BE2C (cell line): ENCODE data around the gene NT5E.

Experiments used
- DNase-seq: peaks from one replicate; pipeline ENCODE4 v3.0.0-alpha.2; 2020
- H3K27me3 ChIP-seq: fragments of 250-450 bp; sonication (Bioruptor Pico); 2 replicates; pipeline ENCODE4 v1.5.1; 2020; ENCODE audit warnings: mild to moderate bottlenecking
- H3K36me3 ChIP-seq: fragments of 250-450 bp; sonication (Bioruptor Pico); 2 replicates; pipeline ENCODE4 v1.5.1; 2020; ENCODE audit warnings: mild to moderate bottlenecking
- H3K4me1 ChIP-seq: fragments of 250-450 bp; sonication (Bioruptor Pico); 2 replicates; pipeline ENCODE4 v1.5.1; 2020
- H3K4me3 ChIP-seq: 2 replicates; pipeline ENCODE4 v1.5.1; 2011; ENCODE audit warnings: low read depth, low read length
- H3K9me3 ChIP-seq: fragments of 250-450 bp; sonication (Bioruptor Pico); 2 replicates; pipeline ENCODE4 v1.5.1; 2020
- TF ChIP-seq, protein P1 (sequence below): IDR thresholded peaks from 2 replicates; pipeline ENCODE4 v1.5.1; 2012; ENCODE audit warnings: mild to moderate bottlenecking, low read depth, low read length

Gene NT5E

DNA sequence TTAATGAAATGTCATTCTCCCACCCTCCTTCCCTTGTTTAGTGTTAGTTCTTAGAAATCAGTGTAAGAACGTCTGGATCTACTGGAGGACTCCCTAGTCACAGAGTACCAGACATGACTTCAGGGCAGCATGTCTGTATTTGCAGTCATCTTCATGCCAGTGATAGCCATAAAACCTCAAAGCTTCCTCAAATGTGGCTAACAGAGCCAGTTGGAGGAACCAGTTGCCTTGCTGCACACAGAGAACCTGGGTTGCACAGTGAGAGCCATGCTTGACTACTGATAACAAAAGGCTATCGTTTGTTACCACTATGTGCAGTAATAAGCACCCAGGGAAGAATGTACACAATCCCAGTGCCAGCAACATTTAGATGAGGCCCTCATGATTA lies 20.1 kb downstream of the NT5E start:
- TF ChIP-seq, protein P1, sequence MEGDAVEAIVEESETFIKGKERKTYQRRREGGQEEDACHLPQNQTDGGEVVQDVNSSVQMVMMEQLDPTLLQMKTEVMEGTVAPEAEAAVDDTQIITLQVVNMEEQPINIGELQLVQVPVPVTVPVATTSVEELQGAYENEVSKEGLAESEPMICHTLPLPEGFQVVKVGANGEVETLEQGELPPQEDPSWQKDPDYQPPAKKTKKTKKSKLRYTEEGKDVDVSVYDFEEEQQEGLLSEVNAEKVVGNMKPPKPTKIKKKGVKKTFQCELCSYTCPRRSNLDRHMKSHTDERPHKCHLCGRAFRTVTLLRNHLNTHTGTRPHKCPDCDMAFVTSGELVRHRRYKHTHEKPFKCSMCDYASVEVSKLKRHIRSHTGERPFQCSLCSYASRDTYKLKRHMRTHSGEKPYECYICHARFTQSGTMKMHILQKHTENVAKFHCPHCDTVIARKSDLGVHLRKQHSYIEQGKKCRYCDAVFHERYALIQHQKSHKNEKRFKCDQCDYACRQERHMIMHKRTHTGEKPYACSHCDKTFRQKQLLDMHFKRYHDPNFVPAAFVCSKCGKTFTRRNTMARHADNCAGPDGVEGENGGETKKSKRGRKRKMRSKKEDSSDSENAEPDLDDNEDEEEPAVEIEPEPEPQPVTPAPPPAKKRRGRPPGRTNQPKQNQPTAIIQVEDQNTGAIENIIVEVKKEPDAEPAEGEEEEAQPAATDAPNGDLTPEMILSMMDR, result no peak
- DNase-seq, result no peak
- no peaks in the 10 kb centered on the region for H3K9me3 ChIP-seq
- H3K36me3 ChIP-seq, result no peaks in the 10 kb centered on the region
- H3K4me1 ChIP-seq, result no peaks in the 10 kb centered on the region; the same call in 1 of the 2 replicates
- no peak overlapping the region for H3K4me3 ChIP-seq
- no peaks in the 10 kb centered on the region for H3K27me3 ChIP-seq

DNA sequence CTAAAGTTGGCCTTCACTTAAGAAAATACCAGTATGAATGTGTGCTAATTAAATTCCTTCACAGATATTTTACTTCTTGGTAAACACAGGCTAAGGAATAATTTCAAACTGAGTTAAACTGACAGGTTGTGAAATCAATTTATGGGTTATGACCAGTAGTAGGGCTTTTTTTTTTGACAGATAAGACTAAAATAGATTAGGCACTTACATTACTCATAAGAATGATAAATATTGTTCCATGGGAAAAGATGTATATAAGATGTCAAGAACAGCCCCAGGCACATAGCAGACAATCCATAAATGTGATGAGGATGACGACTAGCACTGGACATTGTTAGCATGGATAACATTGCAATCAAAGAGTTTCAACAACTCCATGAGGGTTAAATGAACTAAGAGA lies 22.9 kb downstream of the NT5E start:
- TF ChIP-seq, protein P1, result no peak
- no peaks in the 10 kb centered on the region; the same call in none of the 2 replicates for H3K4me1 ChIP-seq

DNA sequence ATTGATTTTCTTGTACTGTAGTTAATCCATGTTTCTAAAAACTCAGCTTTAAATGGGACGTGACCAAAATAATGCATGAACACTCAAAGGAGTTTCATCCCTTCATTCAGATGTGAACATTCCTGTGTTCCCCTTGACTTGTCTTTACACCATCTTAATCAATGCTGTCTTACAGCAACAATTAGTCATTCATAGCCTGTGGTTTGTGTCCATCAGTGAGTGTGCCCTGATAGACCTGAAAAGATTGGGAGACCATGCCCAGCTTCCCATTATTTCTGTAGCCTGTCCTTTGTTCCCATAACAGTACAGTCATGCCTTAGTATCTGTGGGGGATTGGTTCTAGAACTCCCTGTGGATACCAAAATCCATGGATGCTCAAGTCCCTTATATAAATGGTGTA lies 23.9 kb downstream of the NT5E start:
- Histone ChIP-seq H3K9me3 (no peaks in the 10 kb centered on the region; the same call in 1 of the 2 replicates), H3K4me3 (no peak overlapping the region), H3K4me1 (no peaks in the 10 kb centered on the region; the same call in none of the 2 replicates), H3K27me3 (no peaks in the 10 kb centered on the region), H3K36me3 (no peaks in the 10 kb centered on the region; the same call in 1 of the 2 replicates)
- no peak for DNase-seq
- TF ChIP-seq, protein P1, result no peak

More for the DNA sequence above, 22.9 kb downstream of the NT5E start:
- no peak for DNase-seq
- no peaks in the 10 kb centered on the region for H3K27me3 ChIP-seq
- H3K9me3 ChIP-seq, result no peaks in the 10 kb centered on the region; the same call in 1 of the 2 replicates
- H3K36me3 ChIP-seq, result no peaks in the 10 kb centered on the region; the same call in 1 of the 2 replicates
- no peak overlapping the region for H3K4me3 ChIP-seq

DNA sequence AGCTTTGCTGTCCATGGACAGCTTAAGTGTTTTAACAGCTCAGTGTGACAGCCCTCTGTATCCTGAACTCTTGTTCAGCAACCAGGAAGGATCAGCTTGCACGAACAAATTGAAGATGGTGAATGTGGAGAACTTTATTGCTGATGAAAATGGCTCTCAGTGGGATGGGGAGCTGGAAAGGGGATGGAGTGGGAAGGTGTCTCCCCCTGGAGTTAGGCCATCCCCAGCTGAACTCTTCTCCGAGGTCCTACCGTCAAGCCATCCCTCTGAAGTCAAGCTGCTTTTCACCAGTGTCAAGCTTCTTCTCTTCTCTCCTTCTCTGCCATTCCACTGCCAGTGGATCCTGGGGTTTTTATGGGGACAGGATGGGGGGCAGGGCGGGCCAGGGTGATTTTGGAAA lies 26.6 kb downstream of the NT5E start:
- H3K4me1 ChIP-seq, result no peaks in the 10 kb centered on the region; the same call in none of the 2 replicates
- no peaks in the 10 kb centered on the region for H3K27me3 ChIP-seq
- H3K4me3 ChIP-seq, result no peak overlapping the region
- TF ChIP-seq, protein P1, result peak; percentile 31
- H3K36me3 ChIP-seq, result no peaks in the 10 kb centered on the region; the same call in 1 of the 2 replicates
- H3K9me3 ChIP-seq, result no peaks in the 10 kb centered on the region; the same call in 1 of the 2 replicates
- no peak for DNase-seq

DNA sequence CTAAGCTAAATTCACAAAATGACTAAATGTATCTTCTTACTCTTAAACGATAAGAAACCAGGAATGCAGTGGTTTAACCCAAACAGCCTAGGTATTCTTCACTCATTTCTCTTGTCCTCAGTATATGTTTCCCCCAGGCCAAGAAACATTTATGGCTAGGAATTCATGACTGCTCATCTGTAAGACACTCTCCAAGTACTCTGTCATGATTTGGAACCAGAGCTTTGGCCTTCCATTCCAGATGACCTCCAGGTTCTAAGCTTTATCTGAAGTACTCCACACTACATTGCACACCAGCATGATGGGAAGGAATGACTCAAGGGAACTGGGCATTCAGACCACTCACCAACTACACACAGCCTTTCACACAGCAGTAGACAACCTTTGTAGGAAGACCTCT lies 29.3 kb downstream of the NT5E start:
- Histone ChIP-seq H3K4me1 (peaks cover 12% of the 10 kb centered on the region), H3K4me3 (no peak overlapping the region), H3K9me3 (no peaks in the 10 kb centered on the region; the same call in 1 of the 2 replicates), H3K36me3 (no peaks in the 10 kb centered on the region; the same call in none of the 2 replicates), H3K27me3 (no peaks in the 10 kb centered on the region)
- TF ChIP-seq, protein P1, result no peak
- DNase-seq, result no peak

DNA sequence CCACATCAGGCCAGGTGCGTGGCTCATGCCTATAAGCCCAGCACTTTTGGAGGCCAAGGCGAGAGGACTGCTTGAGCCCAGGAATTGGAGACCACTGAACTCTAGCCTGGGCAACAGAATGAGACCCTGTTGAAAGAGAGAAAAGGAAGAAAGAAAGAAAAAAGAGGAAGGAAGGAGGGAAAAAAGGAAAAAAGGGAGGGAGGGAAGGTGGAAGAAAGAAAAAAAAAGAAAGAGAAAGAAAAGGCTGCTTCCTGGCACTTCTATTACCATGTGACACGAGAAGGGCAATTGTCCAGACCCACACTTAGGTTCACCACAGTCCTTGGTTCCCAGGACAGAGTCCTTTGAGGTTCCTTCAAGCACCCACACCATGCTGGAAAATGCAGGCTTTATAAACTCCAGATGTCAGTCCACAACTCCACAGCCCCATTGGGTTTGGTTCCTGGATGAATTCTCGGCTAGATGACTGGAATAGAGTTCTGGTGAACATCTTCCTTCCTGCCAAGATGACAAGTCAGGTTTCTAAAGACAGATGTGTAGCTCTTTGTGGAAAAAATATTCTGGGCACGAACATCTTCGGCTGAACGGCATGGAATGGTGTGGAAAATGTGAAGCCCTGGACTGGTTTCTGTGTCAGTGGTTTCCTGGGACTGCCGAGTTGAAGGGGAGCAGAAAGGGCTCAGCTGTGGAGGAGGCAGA lies 32.5 kb downstream of the NT5E start:
- no peak for DNase-seq
- Histone ChIP-seq H3K4me3 (no peak overlapping the region), H3K9me3 (no peaks in the 10 kb centered on the region), H3K4me1 (peaks cover 23% of the 10 kb centered on the region), H3K36me3 (no peaks in the 10 kb centered on the region; the same call in 1 of the 2 replicates), H3K27me3 (no peaks in the 10 kb centered on the region)
- TF ChIP-seq, protein P1, result no peak
